AG09319 (cell line): ENCODE results near the gene LRRC56.

Source experiments
- DNase-seq: peaks from one replicate; pipeline ENCODE4 v3.0.0-alpha.2; 2010; ENCODE audit warnings: low read depth; ENCODE audit errors: extremely low read depth
- CTCF ChIP-seq: IDR thresholded peaks from 2 replicates; pipeline ENCODE4 v1.5.1; 2011; ENCODE audit warnings: low read depth, mild to moderate bottlenecking, inconsistent platforms, low read length, moderate library complexity

The LRRC56 gene

GRCh38 chr11:490186-490929 is 47.0 kb upstream of the LRRC56 start:
- DNase-seq = no peak
- no peak for TF ChIP-seq CTCF

- no peak for DNase-seq
- TF ChIP-seq CTCF = no peak
These were observed 46.4 kb upstream of the LRRC56 start for GRCh38 chr11:490930-491260.

- no peak for DNase-seq
- no peak for TF ChIP-seq CTCF
These were observed 46.0 kb upstream of the LRRC56 start for GRCh38 chr11:491358-491757.

- no peak for DNase-seq
- TF ChIP-seq CTCF = no peak
These were observed 44.7 kb upstream of the LRRC56 start for GRCh38 chr11:492427-493226.

GRCh38 chr11:494761-495536 is 42.4 kb upstream of the LRRC56 start:
- TF ChIP-seq CTCF = no peak
- DNase-seq = no peak

GRCh38 chr11:495537-495931 is 41.8 kb upstream of the LRRC56 start:
- no peak for TF ChIP-seq CTCF
- DNase-seq = no peak
